Neural progenitor cell (in vitro differentiated cells): ENCODE measurements around the gene DIAPH3. TPM values are rescaled to one million over a fixed set of nuclear protein-coding genes. Genes with fewer than 3 reads are reported as not detected.

Source experiments
- DNase-seq: peaks from one replicate; pipeline ENCODE4 v3.0.0-alpha.2; 2016; ENCODE audit warnings: low spot score
- H2AFZ ChIP-seq: fragments of 200-600 bp; sonication (generic); replicated peaks from 2 replicates; pipeline ENCODE4 v1.6.1; 2016; ENCODE audit warnings: antibody characterized with exemption
- H3F3A ChIP-seq: fragments of 200-600 bp; sonication (generic); 2 replicates; pipeline ENCODE4 v1.6.1; 2016; ENCODE audit warnings: antibody characterized with exemption, low read depth
- H3K27ac ChIP-seq: fragments of 200-600 bp; sonication (generic); 2 replicates; pipeline ENCODE4 v1.5.1; 2016; ENCODE audit warnings: mild to moderate bottlenecking
- H3K27me3 ChIP-seq: fragments of 200-600 bp; sonication (generic); 2 replicates; pipeline ENCODE4 v1.6.1; 2016; ENCODE audit warnings: mild to moderate bottlenecking, moderate library complexity
- H3K36me3 ChIP-seq: fragments of 200-600 bp; sonication (generic); 2 replicates; pipeline ENCODE4 v1.5.1; 2016
- H3K4me1 ChIP-seq: fragments of 200-600 bp; sonication (generic); 2 replicates; pipeline ENCODE4 v1.6.1; 2016; ENCODE audit warnings: mixed run types
- H3K4me2 ChIP-seq: fragments of 200-600 bp; sonication (generic); 2 replicates; pipeline ENCODE4 v1.6.1; 2016
- H3K4me3 ChIP-seq: fragments of 200-600 bp; sonication (generic); 2 replicates; pipeline ENCODE4 v1.5.1; 2016
- H3K79me2 ChIP-seq: fragments of 200-600 bp; sonication (generic); 2 replicates; pipeline ENCODE4 v1.6.1; 2016; ENCODE audit warnings: low read depth
- H3K9ac ChIP-seq: fragments of 200-600 bp; sonication (generic); 2 replicates; pipeline ENCODE4 v1.6.1; 2016
- H3K9me3 ChIP-seq: fragments of 200-600 bp; sonication (generic); 2 replicates; pipeline ENCODE4 v1.5.1; 2016; ENCODE audit warnings: low read depth
- H4K20me1 ChIP-seq: fragments of 200-600 bp; sonication (generic); 2 replicates; pipeline ENCODE4 v1.6.1; 2016; ENCODE audit warnings: low read depth
- H3K27ac Mint-ChIP-seq: 3 replicates; pipeline ENCODE4 v1.8.0; 2021; ENCODE audit warnings: mixed read lengths
- H3K27me3 Mint-ChIP-seq: 2 replicates; pipeline ENCODE4 v1.8.0; 2022; ENCODE audit warnings: low read depth, mild to moderate bottlenecking, inconsistent platforms, moderate library complexity, mixed read lengths; ENCODE audit not compliant: insufficient read depth
- H3K36me3 Mint-ChIP-seq: 3 replicates; pipeline ENCODE4 v1.8.0; 2021; ENCODE audit warnings: mixed read lengths
- H3K4me1 Mint-ChIP-seq: 3 replicates; pipeline ENCODE4 v1.8.0; 2021; ENCODE audit warnings: mixed read lengths
- H3K4me3 Mint-ChIP-seq: 3 replicates; pipeline ENCODE4 v1.8.0; 2021; ENCODE audit warnings: mild to moderate bottlenecking, moderate library complexity, mixed read lengths
- H3K9me3 Mint-ChIP-seq: 3 replicates; pipeline ENCODE4 v1.8.0; 2020; ENCODE audit warnings: mixed read lengths
- EZH2 ChIP-seq: fragments of 200-600 bp; sonication (generic); IDR thresholded peaks from 2 replicates; pipeline ENCODE4 v1.6.1; 2017; ENCODE audit warnings: antibody characterized with exemption, mild to moderate bottlenecking, moderate library complexity
- EZH2phosphoT487 ChIP-seq: fragments of 200-600 bp; sonication (generic); IDR thresholded peaks from 2 replicates; pipeline ENCODE4 v1.6.1; 2017; ENCODE audit warnings: antibody characterized with exemption
- total RNA-seq: library from RNA; depleted of rRNA; stranded (reverse); fragments of >200 nt; gene quantifications from 2 replicates; pipeline ENCODE4 v1.2.3, GENCODE V29; 2015; ENCODE audit warnings: low replicate concordance
- TF ChIP-seq, protein P1 (sequence below): fragments of 200-600 bp; sonication (generic); IDR thresholded peaks from 2 replicates; pipeline ENCODE4 v1.5.1; 2017; ENCODE audit warnings: antibody characterized with exemption, mild to moderate bottlenecking

DIAPH3 gene
- total RNA-seq, 1 donor from 2014 or later: 51.5 TPM

GRCh38 chr13:59823486-59823885 is 340.2 kb downstream of the DIAPH3 start:
- no peaks in the 10 kb centered on the region for H4K20me1 ChIP-seq
- Mint-ChIP-seq H3K4me3 (no peak overlapping the region), H3K27me3 (no peaks in the 10 kb centered on the region), H3K36me3 (peaks cover 3% of the 10 kb centered on the region), H3K4me1 (no peaks in the 10 kb centered on the region), H3K9me3 (no peaks in the 10 kb centered on the region), H3K27ac (no peak overlapping the region)
- H3K4me2 ChIP-seq: no peak overlapping the region
- no peaks in the 10 kb centered on the region for H3K36me3 ChIP-seq
- H3K4me3 ChIP-seq: no peak overlapping the region
- H3K27ac ChIP-seq: no peak overlapping the region
- H2AFZ ChIP-seq: no peak overlapping the region
- DNase-seq: no peak
- H3K9ac ChIP-seq: no peak overlapping the region
- no peaks in the 10 kb centered on the region for H3K79me2 ChIP-seq
- no peaks in the 10 kb centered on the region for H3K4me1 ChIP-seq
- H3K9me3 ChIP-seq: no peaks in the 10 kb centered on the region
- no peaks in the 10 kb centered on the region for H3K27me3 ChIP-seq
- no peaks in the 10 kb centered on the region for H3F3A ChIP-seq
- TF ChIP-seq, protein P1, sequence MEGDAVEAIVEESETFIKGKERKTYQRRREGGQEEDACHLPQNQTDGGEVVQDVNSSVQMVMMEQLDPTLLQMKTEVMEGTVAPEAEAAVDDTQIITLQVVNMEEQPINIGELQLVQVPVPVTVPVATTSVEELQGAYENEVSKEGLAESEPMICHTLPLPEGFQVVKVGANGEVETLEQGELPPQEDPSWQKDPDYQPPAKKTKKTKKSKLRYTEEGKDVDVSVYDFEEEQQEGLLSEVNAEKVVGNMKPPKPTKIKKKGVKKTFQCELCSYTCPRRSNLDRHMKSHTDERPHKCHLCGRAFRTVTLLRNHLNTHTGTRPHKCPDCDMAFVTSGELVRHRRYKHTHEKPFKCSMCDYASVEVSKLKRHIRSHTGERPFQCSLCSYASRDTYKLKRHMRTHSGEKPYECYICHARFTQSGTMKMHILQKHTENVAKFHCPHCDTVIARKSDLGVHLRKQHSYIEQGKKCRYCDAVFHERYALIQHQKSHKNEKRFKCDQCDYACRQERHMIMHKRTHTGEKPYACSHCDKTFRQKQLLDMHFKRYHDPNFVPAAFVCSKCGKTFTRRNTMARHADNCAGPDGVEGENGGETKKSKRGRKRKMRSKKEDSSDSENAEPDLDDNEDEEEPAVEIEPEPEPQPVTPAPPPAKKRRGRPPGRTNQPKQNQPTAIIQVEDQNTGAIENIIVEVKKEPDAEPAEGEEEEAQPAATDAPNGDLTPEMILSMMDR: no peak
- TF ChIP-seq EZH2 (no peak), EZH2phosphoT487 (no peak)

DNA sequence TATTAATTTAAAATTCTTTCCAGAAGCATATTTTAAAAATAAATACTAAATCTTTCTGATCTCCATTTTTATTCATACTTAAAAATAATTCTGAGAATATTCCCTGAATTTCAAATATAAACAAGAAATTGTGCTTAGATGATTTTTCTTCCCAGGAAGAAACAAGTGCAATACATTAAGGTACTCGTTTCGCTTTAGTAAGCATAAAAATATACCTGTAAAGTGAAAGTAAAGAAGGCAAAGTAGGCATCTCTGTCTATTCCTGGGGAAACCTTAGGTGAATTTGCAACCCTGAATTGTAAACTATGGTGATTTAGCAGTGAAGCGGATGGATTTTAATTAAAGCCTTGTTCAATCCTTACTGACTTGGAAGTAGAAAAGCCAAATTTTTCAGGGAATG is 354.2 kb downstream of the DIAPH3 start:
- H3K9ac ChIP-seq: no peak overlapping the region
- no peak overlapping the region for H2AFZ ChIP-seq
- no peaks in the 10 kb centered on the region for H3K36me3 ChIP-seq
- H3K27me3 ChIP-seq: no peaks in the 10 kb centered on the region
- H3F3A ChIP-seq: no peaks in the 10 kb centered on the region
- Mint-ChIP-seq H3K36me3 (no peaks in the 10 kb centered on the region), H3K27ac (no peak overlapping the region), H3K9me3 (no peaks in the 10 kb centered on the region), H3K27me3 (no peaks in the 10 kb centered on the region), H3K4me3 (no peak overlapping the region), H3K4me1 (no peaks in the 10 kb centered on the region)
- no peak overlapping the region for H3K4me3 ChIP-seq
- TF ChIP-seq, protein P1: no peak
- no peak for TF ChIP-seq EZH2
- TF ChIP-seq EZH2phosphoT487: no peak
- no peak overlapping the region for H3K27ac ChIP-seq
- H3K4me1 ChIP-seq: no peaks in the 10 kb centered on the region
- H4K20me1 ChIP-seq: no peaks in the 10 kb centered on the region
- H3K9me3 ChIP-seq: no peaks in the 10 kb centered on the region
- H3K79me2 ChIP-seq: no peaks in the 10 kb centered on the region
- no peak for DNase-seq
- no peak overlapping the region for H3K4me2 ChIP-seq

DNA sequence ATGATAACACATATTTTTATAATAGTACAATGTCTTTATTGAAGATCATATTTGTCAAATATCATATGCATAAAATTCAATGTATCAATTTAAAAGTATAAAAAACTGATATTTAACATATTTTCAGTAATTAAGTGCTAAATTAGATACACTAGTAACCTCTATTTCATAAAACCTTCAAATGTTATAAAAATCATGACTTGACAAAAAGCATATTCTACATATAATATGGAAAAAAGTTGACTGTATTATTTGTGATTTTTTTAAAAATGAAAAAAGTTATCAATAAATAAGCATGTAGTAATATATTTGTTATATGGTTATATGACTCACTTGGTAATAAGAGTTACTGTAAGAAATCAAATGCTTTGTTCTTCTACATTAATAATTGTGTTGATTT is 356.9 kb downstream of the DIAPH3 start:
- H3K27me3 Mint-ChIP-seq: no peaks in the 10 kb centered on the region
- Histone ChIP-seq H3K79me2 (no peaks in the 10 kb centered on the region), H3K4me3 (no peak overlapping the region), H3K9ac (no peak overlapping the region), H3K36me3 (no peaks in the 10 kb centered on the region), H3K9me3 (no peaks in the 10 kb centered on the region), H3K27me3 (no peaks in the 10 kb centered on the region), H3K27ac (no peak overlapping the region), H2AFZ (no peak overlapping the region), H3K4me2 (no peak overlapping the region), H4K20me1 (no peaks in the 10 kb centered on the region), H3F3A (no peaks in the 10 kb centered on the region), H3K4me1 (peaks cover 6% of the 10 kb centered on the region)
- H3K9me3 Mint-ChIP-seq: no peaks in the 10 kb centered on the region
- H3K36me3 Mint-ChIP-seq: no peaks in the 10 kb centered on the region
- no peak overlapping the region for H3K4me3 Mint-ChIP-seq
- no peak for DNase-seq
- TF ChIP-seq, protein P1: no peak
- TF ChIP-seq EZH2: no peak
- TF ChIP-seq EZH2phosphoT487: no peak
- no peak overlapping the region for H3K27ac Mint-ChIP-seq
- H3K4me1 Mint-ChIP-seq: peaks cover 8% of the 10 kb centered on the region
